ENCODE results near the gene ABCC10.
"Not testable (repeated sequence)": the region's sequence is repeated elsewhere in the genome, so short reads cannot be mapped to it uniquely, and the experiment has no call there.

ABCC10 gene

GRCh38 chr6:43442935-43443334 lies 15.6 kb downstream of the ABCC10 start:
- in situ Hi-C loops (cut with MboI; ENCODE audit: low sequenced_read_pairs): no loop called here

- in situ Hi-C loops (cut with MboI; ENCODE audit: low sequenced_read_pairs): no loop called here
These were observed 16.7 kb downstream of the ABCC10 start for GRCh38 chr6:43444036-43444435.

GRCh38 chr6:43444582-43444981 lies 17.2 kb downstream of the ABCC10 start:
- in situ Hi-C loops (cut with MboI; ENCODE audit: low sequenced_read_pairs): no loop called here

GRCh38 chr6:43445576-43445975 lies 18.2 kb downstream of the ABCC10 start:
- in situ Hi-C loops (cut with MboI; ENCODE audit: low sequenced_read_pairs): no loop called here

- in situ Hi-C loops (cut with MboI; ENCODE audit: low sequenced_read_pairs): no loop called here
These were observed 20.3 kb downstream of the ABCC10 start for GRCh38 chr6:43447604-43448003.

- in situ Hi-C loops (cut with MboI; ENCODE audit: low sequenced_read_pairs): no loop called here
These were observed 21.6 kb downstream of the ABCC10 start for GRCh38 chr6:43448916-43449315.

- in situ Hi-C loops (cut with MboI; ENCODE audit: low sequenced_read_pairs): no loop called here
These were observed 23.4 kb downstream of the ABCC10 start for GRCh38 chr6:43450699-43451131.

- in situ Hi-C loops (cut with MboI; ENCODE audit: low sequenced_read_pairs): no loop called here
These were observed 24.0 kb downstream of the ABCC10 start for GRCh38 chr6:43451348-43451747.

- in situ Hi-C loops (cut with MboI; ENCODE audit: low sequenced_read_pairs): no loop called here
These were observed 24.6 kb downstream of the ABCC10 start for GRCh38 chr6:43451939-43452338.

- in situ Hi-C loops (cut with MboI; ENCODE audit: low sequenced_read_pairs): no loop called here
These were observed 25.6 kb downstream of the ABCC10 start for GRCh38 chr6:43452896-43453295.

- in situ Hi-C loops (cut with MboI; ENCODE audit: low sequenced_read_pairs): no loop called here
These were observed 26.5 kb downstream of the ABCC10 start for GRCh38 chr6:43453831-43454230.

- in situ Hi-C loops (cut with MboI; ENCODE audit: low sequenced_read_pairs): no loop called here
These were observed 27.0 kb downstream of the ABCC10 start for GRCh38 chr6:43454290-43454695.

GRCh38 chr6:43454696-43455530 lies 27.6 kb downstream of the ABCC10 start:
- in situ Hi-C loops (cut with MboI; ENCODE audit: low sequenced_read_pairs): no loop called here

GRCh38 chr6:43455531-43456428 lies 28.4 kb downstream of the ABCC10 start, which contains the start of gene DLK2:
Gene DLK2, minus strand, starts transcription at chr6:43455548. Its CDS starts 723 bp downstream, at chr6:43454825.
- in situ Hi-C loops (cut with MboI; ENCODE audit: low sequenced_read_pairs): no loop called here

GRCh38 chr6:43457643-43458042 lies 30.3 kb downstream of the ABCC10 start:
- in situ Hi-C loops (cut with MboI; ENCODE audit: low sequenced_read_pairs): no loop called here

GRCh38 chr6:43458154-43458553 lies 30.8 kb downstream of the ABCC10 start:
- in situ Hi-C loops (cut with MboI; ENCODE audit: low sequenced_read_pairs): not testable (repeated sequence)

- in situ Hi-C loops (cut with MboI; ENCODE audit: low sequenced_read_pairs): no loop called here
These were observed 32.2 kb downstream of the ABCC10 start for GRCh38 chr6:43459535-43459934.

- in situ Hi-C loops (cut with MboI; ENCODE audit: low sequenced_read_pairs): no loop called here
These were observed 32.7 kb downstream of the ABCC10 start for GRCh38 chr6:43460032-43460431.

GRCh38 chr6:43461936-43462335 lies 34.6 kb downstream of the ABCC10 start:
- in situ Hi-C loops (cut with MboI; ENCODE audit: low sequenced_read_pairs): no loop called here

- in situ Hi-C loops (cut with MboI; ENCODE audit: low sequenced_read_pairs): no loop called here
These were observed 37.0 kb downstream of the ABCC10 start for GRCh38 chr6:43464337-43464736.

GRCh38 chr6:43465948-43466347 lies 38.6 kb downstream of the ABCC10 start:
- in situ Hi-C loops (cut with MboI; ENCODE audit: low sequenced_read_pairs): no loop called here

GRCh38 chr6:43467265-43467664 lies 39.9 kb downstream of the ABCC10 start:
- in situ Hi-C loops (cut with MboI; ENCODE audit: low sequenced_read_pairs): not testable (repeated sequence)
